Stimulated activated naive CD8-positive, alpha-beta T cell treated with anti-CD3 and anti-CD28 coated beads, Interleukin-15, Interleukin-2, amounts not matched to agents 100 U/mL and 50 U/mL, for 24 hours (primary cell): Measurements from ENCODE around the gene MAEL.

Source experiments
- ATAC-seq: fragments of 150-1000 bp; cut with Tn5 transposase; one replicate; pipeline ENCODE4 v1.10.0; 2021
- DNase-seq: peaks from one replicate; pipeline ENCODE4 v3.0.0; 2021

MAEL gene

DNA sequence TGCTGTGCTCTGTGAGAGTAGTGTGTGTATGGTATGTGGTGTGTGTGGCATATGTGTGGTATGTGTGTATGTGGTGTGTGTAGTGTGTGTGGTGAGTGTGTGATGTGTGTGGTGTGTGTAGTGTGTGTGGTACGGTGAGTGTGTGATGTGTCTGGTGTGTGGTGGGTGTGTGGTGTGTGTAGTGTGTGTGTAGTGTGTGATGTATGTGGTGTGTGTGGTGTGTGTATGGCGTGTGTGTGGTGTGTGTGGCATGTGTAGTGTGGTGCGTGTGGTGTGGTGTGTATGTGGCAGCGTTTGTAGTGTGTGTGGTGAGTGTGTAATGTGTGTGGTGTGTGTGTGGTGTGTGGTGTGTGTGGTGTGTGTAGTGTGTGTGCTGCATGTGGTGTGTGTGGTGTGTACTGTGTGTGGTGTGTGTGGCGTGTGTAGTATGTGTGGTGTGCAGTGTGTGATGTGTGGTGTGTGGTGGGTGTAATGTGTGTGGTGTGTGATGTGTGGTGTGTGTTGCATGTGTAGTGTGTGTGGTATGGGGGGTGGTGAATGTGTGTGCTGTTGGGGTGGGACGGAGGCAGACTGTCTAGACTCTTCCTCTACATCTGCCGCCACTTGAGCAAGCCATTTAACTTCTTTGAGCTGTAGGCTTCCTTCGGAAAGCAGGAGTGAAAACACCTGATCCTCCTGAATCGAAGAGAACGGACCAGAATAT lies 67.6 kb downstream of the MAEL start:
- DNase-seq, result no peak
- ATAC-seq, result no peak

DNA sequence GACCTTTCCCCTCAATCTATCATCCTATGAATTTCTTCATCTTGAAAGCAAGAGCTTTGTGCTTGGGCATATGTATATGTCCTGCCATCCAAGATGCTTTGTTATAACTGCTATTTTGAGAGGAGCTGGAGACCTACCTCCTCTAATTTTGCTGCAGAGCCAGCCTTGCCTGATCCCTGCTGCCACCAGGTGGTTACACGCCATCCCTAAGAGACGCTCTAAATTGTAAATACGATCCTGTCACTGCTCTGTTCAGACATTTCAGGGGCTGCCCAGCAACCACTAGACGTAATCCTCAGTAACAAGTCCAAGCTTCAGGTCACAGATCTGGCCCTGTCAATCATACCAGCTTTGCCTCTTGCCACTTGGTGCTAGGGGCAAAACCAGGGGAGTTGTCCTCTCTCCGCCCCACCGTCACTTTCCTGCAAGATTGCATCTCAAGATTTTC lies 68.2 kb downstream of the MAEL start:
- ATAC-seq (peak; percentile 42), DNase-seq (peak; percentile 41)

DNA sequence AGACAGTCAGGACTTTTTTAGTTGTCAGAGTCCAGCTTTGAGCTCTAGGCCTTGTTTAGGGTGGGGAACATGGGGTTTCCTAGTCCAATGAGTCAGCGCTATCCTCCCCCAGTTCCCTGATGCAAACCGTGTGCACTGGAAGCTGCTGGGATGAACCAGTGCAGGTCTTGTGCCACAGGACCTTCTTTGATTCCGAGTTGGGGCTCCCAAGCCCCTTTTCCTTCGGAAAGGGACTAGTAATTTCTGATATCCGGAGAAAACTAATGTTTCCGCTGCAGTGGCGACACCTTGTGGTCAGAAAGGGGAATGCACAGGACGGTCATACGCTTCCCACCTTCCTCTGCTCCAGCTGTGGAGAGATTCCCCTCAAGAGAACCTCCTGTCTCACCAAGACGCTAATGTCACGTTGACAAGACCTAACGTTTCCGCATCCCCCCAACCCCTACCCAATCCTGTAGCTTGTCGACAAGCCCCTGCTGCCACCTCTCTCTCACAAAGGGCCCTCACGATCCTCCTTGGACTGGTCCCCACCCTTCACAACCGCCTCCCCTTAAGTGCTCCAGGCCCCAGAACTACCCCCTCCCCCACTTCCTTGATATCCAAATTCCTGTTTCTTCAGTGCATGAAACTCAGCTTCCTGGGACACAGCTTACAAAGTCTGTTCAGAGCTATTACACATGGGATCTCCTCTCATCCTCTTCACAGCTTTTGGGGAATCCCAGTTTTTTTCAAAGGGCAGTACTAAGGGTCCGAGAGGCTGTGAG lies 70.1 kb downstream of the MAEL start:
- peak; percentile 50 for ATAC-seq
- DNase-seq, result peak; percentile 83

DNA sequence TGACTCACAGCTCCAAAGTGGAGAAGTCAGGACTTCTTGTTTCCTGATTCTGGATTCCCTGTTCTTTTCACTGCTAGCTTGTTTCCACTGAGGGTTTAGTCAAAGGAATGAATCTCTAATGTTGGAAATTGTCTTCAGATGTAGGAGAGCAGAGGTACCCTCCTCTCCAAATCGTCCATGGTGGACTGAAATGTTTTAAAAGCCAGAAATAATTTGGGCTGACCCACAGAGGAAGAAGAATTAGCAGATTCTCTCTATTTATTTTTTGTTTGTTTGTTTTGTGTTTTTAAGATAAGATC lies 70.7 kb downstream of the MAEL start:
- DNase-seq, result no peak
- ATAC-seq, result no peak

DNA sequence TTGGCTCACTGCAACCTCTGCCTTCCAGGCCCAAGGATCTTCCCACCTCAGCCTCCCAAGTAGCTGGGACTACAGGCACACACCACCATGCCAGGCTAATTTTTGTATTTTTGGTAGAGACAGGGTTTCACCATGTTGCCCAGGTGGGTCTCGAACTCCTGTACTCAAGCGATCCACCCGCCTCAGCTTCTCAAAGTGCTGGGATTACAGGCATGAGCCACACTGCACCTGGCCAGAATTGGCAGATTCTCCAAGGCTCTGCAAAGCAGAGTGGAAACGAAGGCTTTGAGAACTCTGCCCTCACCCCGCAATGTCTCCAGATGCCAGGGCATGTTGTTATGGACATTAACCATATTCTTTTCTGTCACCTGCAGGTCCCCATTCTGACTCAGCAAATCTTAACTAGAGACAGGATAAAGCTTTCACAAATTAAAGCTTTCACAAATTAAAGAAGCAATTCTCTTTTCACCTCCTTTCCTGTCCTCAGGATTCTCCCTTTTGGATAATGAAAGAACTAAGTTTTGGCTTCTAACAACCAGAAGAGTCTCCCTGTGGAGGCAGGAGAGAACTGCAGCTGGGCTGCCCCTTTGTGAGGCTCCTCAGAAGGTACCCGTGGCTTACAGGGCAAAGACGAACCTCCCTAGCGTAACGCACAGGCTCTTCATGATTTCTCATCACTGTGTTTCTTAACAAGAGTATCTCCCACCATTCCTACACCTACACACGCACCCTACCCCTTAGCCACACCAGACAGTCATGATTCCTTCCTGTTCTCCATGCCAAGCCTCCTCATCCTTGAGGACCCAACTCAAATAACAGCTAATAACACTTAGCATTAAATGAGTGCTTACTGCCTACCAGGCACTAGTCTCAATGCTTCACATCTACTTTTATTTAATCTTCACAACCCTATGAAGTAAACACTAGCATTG lies 71.3 kb downstream of the MAEL start:
- DNase-seq (no peak), ATAC-seq (no peak)

DNA sequence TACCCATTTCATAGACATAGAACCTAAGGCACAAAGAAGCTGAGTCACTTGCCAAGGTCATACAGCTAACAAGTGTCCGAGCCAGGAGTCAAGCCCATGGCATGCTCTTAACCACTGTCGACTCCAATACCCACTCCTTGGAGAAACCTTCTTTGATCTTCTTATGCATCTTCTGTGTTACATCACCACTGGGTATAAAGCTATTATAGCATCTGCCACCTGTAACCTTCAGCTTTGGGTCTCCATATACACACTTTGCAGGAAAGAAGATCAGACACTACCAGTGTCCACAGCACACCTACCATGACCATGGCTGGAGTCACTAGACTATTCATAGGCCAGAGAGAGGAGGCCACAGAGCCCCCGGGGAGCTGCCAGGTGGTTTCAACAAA lies 72.0 kb downstream of the MAEL start:
- no peak for ATAC-seq
- DNase-seq, result no peak

DNA sequence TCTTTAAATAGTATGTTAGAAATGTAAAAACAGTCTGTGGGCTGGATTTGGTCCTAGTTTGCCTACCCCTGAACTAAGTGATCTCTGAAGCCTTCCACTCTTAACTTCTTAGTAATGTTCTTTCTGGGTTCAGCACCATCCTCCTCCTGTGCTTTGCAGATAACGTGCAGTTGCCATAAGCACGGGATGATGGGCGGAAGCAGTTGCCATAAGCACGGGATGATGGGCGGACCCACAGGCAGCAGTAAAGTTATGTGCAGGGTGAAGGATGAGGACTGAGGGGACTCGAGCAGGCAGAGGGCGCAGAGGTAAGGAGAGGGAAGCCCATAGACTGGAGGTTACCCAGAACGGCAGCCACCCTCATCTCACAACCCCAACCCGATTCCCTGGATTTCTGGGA lies 75.5 kb downstream of the MAEL start:
- no peak for DNase-seq
- ATAC-seq, result no peak

DNA sequence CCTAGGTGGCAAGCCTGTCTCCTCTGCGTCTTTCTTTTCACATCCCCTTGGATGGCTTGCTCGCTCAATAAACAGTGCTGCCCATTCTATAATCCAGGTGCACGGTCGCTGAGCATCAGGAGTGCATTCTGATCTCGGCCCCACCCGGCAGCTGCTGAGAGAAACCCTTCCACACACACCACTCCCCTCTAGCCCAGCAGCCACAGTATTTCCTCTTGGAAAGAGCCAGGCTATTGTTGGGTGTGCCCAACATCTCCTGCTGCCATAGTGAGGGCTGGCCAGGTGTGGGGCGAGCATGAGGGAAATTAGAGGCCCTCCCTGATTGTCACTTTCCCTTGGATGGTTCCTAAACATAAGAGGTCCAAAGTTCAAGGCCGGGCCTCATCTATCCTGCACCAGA lies 76.4 kb downstream of the MAEL start:
- ATAC-seq, result no peak
- DNase-seq, result no peak

DNA sequence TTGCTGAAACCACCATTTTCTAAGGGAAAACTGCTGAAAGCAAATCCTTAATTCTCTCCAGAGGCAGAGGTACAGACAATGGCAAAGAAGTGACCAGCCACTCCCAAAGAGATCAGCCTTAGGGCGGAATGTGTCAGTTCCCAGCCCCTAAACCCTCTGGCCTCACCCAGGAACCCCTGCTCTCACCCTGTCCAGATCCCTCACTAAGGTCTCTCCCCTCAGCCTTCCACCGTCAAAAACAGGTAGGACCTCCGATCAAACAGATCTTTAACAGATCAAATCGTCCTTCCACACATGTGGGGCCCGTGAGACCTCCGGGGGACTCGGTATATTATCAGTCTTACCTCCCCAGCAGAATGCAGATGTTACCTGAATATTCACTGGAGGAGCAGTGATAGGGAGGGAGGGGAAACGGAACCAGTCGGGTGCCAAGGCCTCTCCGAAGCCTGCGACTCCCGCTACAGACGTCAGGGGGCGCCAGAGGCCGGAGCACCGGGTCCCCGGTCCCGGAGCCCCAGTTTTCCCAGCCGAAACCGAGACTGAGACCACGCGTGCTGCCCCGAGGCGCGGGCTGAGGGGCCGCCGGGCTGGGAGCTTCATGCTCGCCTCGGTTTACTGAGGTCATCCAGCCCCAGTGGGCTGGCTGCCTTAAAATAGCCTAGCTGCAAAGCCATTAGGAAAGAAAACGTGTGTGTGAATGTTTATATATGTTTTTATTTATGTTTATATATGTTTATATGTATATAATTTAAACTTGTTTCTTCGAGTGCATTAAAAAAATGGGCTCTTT lies 77.4 kb downstream of the MAEL start:
- ATAC-seq (peak; percentile 82), DNase-seq (peak; percentile 88)

DNA sequence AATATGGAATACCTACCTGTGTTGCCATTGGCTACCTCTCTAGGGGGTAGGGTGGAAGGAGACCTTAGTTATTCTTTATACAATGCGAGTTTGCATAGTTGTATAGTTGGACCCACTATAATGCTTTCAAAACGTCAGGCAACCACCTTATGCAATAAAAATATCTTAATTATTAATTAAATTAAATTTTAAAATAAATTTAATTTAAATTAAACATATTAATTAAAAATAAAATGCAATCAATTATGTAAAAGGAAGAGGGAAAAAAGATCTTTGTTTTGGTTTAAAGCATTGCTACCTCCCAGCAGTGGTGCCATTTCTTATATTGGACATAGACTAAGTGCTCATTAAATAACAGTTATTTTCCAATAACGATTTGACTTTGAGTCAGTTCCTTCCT lies 78.8 kb downstream of the MAEL start:
- ATAC-seq (no peak), DNase-seq (no peak)

DNA sequence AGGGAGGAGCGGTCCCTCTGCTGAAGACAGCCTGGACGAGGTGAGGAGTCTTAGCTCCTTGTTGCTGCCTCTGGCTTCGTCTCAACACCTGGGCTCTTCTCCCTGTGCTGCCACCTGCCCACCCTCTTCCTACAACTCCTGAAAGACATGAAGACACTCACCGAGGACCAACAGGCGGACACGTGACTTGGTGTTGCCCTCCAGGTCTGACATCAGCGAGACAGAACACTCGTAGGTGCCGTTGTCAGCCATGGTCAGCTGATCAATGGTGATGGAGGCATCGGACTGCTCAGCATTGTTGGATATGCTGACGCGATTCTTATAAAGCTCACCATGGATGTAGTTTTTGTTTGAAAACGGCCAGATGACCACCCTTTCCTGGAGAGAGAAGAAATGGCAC lies 79.7 kb downstream of the MAEL start:
- no peak for DNase-seq
- ATAC-seq, result no peak

DNA sequence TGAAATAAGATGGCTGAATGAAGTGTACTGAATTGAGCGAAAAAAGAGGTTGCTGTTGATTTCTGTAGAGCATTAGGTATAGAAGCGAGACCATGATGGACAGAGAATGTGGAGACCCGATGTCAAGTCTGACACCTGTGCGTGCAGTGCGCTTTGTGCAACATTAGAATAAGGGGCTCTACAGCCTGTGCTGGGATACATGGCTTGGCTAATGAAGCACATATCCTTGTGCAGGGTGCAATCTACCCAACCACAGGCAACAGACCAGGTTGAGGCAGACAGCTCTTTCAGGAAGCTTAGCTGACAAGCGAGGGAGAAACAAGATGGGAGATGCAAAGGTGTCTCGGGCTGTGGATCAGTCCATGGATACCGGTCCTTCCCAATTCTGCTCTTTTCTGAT lies 82.2 kb downstream of the MAEL start:
- ATAC-seq (no peak), DNase-seq (no peak)
